Right lobe of liver (tissue), 6 donors: ENCODE measurements around the gene HCRT. TPM values are rescaled to one million over a fixed set of nuclear protein-coding genes. Genes with fewer than 3 reads are reported as not detected.

Experiments used
- ATAC-seq, 4 donors: fragments of 200-7000 bp; cut with Tn5 transposase; one replicate each; pipeline ENCODE4 v1.9.1; 2020; ENCODE audit warnings: mild to moderate bottlenecking in 4 of 4, moderate library complexity in 4 of 4
- DNase-seq, 3 donors: peaks; one replicate each; pipeline ENCODE4 v3.0.0-alpha.2; 2020
- H3K27ac ChIP-seq, 3 donors: fragments of 200-600 bp; one replicate each; pipeline ENCODE4 v1.8.0; 2022
- H3K27me3 ChIP-seq, 2 donors: fragments of 200-600 bp; one replicate each; pipeline ENCODE4 v1.8.0; 2022
- H3K36me3 ChIP-seq, 4 donors: fragments of 200-600 bp; sonication (generic) in 1 of 4; one replicate each; pipeline versions ENCODE4 v1.5.1 to v1.8.0; 2017 to 2022; ENCODE audit warnings: control low read depth in 1 of 4
- H3K4me1 ChIP-seq, 4 donors: fragments of 200-600 bp; sonication (generic) in 1 of 4; one replicate each; pipeline versions ENCODE4 v1.5.1 to v1.8.0; 2017 to 2022; ENCODE audit warnings: control low read depth in 1 of 4
- H3K4me3 ChIP-seq, 3 donors: fragments of 200-600 bp; one replicate each; pipeline ENCODE4 v1.8.0; 2022
- H3K9me3 ChIP-seq, 4 donors: fragments of 200-600 bp; sonication (generic) in 1 of 4; one replicate each; pipeline versions ENCODE4 v1.5.1 to v1.8.0; 2017 to 2022; ENCODE audit warnings: control low read depth in 1 of 4
- POLR2A ChIP-seq: fragments of 450-650 bp; IDR thresholded peaks from one replicate; pipeline ENCODE4 v1.6.1; 2017; ENCODE audit warnings: antibody characterized with exemption, mild to moderate bottlenecking
- WGBS: methylation state at CpG from one replicate; pipeline ENCODE4 v1.1.6; 2018; ENCODE audit warnings: low coverage, low lambda C conversion rate; ENCODE audit not compliant: insufficient coverage; ENCODE audit errors: missing lambda C conversion rate; 5-methylcytosine and 5-hydroxymethylcytosine counted together
- intact Hi-C, 2 donors: fragments of 100-400 bp; cut with DNase I; formaldehyde crosslinking; loops; one replicate each; pipeline versions ENCODE4 v1.11.2 to v1.14.1; 2022
- total RNA-seq, 6 experiments: library from RNA; depleted of rRNA in 2 of 6; stranded (reverse); fragments of >200 nt in 2 of 6; fragmentation: NEBNext Ultra II Directional in 3 of 6; extraction: Animal tissue kit (Norgen Biotek cat#: 25700) in 3 of 6; gene quantifications; one replicate each; pipeline versions ENCODE4 v1.1.0 to v1.2.4, GENCODE V29; 2016 to 2023
- TF ChIP-seq, protein P1 (sequence below), 4 donors: fragments of 200-600 bp in 3 of 4; fragments of 450-650 bp in 1 of 4; IDR thresholded peaks; one replicate each; pipeline versions ENCODE4 v1.5.1 to v1.8.0; 2016 to 2022; ENCODE audit warnings: antibody characterized with exemption in 4 of 4, mild to moderate bottlenecking in 2 of 4
- donor health status: DM: no; HTN: yes; CAD: no.
- donor health status: DM: no; HTN: no; CAD: no.
- donor health status: DM: no; HTN: no; CAD: no.
- donor health status: DM: no; HTN: yes; CAD: no.
- donor health status: DM: no; HTN: yes; CAD: no.

HCRT gene
- total RNA-seq, 6 experiments from 2014 or later, result not detected

DNA sequence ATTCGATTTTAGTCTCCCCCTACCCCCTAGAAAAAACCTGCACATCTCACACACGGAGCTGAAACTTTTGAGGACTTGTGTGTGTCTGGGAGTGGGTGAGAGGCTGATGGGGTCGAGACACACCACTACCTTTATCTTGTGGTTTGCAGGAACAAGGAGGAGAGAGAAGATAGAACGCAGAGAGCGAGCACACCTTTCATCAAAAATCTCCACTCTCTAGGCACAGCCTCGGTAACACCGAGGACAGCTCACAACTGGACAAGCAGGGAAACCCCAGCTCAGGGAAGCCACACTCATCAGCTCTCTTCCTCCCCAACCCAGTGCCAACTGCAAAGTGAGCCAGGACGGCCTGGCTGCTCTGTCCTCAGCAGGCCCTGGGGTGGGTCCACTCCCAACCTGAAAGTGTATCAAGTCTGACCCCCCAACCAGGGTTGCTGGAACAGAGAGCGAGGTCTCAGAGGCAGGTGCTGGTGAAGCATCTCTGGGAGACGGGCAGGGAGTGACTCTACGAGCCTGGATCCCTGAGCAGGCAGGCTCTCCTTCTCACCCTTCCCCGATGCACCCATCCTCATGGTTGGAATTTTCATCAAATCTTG lies 14.3 kb upstream of the HCRT start:
- DNase-seq (no peak), ATAC-seq (no peak)
- intact Hi-C loops, result no loop called here
- Histone ChIP-seq H3K36me3 (peaks cover 0 to 7% (median 1%) of the 10 kb centered on the region in 4 donors), H3K4me3 (no peak overlapping the region), H3K4me1 (peaks cover 0 to 19% (median 5%) of the 10 kb centered on the region in 4 donors), H3K27ac (no peak overlapping the region), H3K27me3 (no peaks in the 10 kb centered on the region), H3K9me3 (no peaks in the 10 kb centered on the region)
- whole genome bisulfite sequencing, result 63% methylated on average over 2 of the region's 12 CpGs
- TF ChIP-seq, protein P1, sequence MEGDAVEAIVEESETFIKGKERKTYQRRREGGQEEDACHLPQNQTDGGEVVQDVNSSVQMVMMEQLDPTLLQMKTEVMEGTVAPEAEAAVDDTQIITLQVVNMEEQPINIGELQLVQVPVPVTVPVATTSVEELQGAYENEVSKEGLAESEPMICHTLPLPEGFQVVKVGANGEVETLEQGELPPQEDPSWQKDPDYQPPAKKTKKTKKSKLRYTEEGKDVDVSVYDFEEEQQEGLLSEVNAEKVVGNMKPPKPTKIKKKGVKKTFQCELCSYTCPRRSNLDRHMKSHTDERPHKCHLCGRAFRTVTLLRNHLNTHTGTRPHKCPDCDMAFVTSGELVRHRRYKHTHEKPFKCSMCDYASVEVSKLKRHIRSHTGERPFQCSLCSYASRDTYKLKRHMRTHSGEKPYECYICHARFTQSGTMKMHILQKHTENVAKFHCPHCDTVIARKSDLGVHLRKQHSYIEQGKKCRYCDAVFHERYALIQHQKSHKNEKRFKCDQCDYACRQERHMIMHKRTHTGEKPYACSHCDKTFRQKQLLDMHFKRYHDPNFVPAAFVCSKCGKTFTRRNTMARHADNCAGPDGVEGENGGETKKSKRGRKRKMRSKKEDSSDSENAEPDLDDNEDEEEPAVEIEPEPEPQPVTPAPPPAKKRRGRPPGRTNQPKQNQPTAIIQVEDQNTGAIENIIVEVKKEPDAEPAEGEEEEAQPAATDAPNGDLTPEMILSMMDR (IDR thresholded peaks at IDR 0.05), result no peak
- no peak for TF ChIP-seq POLR2A

DNA sequence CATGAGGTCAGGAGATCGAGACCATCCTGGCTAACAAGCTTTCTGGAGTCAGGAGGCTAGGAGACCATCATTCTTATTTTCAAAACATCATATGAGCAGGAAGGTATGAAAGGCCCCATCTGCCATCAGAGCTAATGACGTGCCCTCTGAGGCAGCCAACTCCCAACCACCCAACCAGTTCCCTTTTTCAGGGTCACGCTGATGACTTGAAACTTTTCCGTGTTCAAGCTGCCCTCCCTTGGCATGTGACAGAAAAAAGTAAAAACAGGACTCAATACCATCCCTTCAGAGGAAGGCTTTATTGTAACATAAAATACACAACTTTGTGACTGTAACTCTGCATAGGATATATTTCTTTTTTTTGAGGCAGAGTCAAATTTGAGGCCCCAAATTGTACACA lies 13.6 kb upstream of the HCRT start:
- Histone ChIP-seq H3K4me3 (no peak overlapping the region), H3K36me3 (peaks cover 0 to 3% (median 0%) of the 10 kb centered on the region in 4 donors), H3K9me3 (no peaks in the 10 kb centered on the region), H3K27ac (no peak overlapping the region), H3K27me3 (no peaks in the 10 kb centered on the region), H3K4me1 (peaks cover 0 to 20% (median 5%) of the 10 kb centered on the region in 4 donors)
- 75% methylated on average over 4 of the region's 4 CpGs for WGBS
- no peak for DNase-seq
- intact Hi-C loops, result no loop called here
- ATAC-seq, result peak in 2 of 4 donors; percentile 5 to 7
- no peak for TF ChIP-seq POLR2A
- TF ChIP-seq, protein P1 (IDR thresholded peaks at IDR 0.05), result no peak

- Histone ChIP-seq H3K27me3 (no peaks in the 10 kb centered on the region), H3K36me3 (no peaks in the 10 kb centered on the region), H3K9me3 (no peaks in the 10 kb centered on the region), H3K4me1 (peaks cover 0 to 29% (median 6%) of the 10 kb centered on the region in 4 donors), H3K4me3 (no peak overlapping the region), H3K27ac (no peak overlapping the region)
- intact Hi-C loops, result no loop called here
- ATAC-seq, result no peak
- no peak for TF ChIP-seq POLR2A
- TF ChIP-seq, protein P1 (IDR thresholded peaks at IDR 0.05), result no peak
- DNase-seq, result no peak
- WGBS, result 87% methylated on average over 8 of the region's 8 CpGs
Measured at GRCh38 chr17:42197564-42198156, 12.4 kb upstream of the HCRT start.

DNA sequence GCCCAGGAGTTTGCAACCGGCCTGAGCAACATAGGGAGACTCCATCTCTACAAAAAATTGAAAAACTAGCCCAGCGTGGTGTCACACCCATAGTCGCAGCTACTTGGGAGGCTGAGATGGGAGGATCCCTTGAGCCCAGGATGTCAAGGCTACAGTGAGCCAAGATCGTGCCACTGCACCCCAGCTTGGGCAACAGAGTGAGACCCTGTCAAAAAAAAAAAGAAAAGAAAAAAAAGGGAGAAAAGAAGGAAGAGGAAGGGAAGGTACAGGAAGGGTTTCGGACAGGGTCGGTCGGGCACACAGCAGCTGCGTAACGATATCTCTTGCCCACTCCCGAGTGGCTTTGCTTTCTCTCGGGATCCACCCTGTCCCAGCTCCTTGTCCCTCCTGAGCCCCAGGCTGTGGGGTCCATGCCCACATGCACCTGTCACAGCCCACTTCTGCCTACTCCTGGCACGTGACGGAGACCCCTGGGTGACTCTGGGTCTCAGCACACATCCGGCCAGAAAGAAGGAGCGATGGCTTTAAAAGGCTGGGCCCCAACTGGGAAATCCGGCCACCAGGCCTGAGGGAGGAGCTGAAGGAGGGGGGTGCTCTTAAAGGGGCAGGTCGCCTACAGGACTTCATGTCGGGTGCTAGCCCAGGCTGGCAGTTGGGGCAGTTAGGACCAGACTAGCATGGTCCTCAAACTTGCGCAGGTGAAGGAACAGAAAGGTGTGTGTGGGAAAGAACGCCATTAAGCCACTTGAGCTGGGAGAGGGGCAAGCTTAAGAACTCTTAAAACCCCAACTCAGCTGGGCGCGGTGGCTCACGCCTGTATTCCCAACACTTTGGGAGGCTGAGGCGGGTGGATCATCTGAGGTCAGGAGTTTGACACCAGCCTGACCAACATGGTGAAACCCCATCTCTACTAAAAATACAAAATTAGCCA lies 9.0 kb upstream of the HCRT start, which contains the start of gene GHDC:
Gene GHDC, minus strand, starts transcription at position 526 of the 931 bp plus-strand sequence. CDS start 913 bp downstream, outside the sequence.
- ATAC-seq (peak; percentile 93 to 97 (median 96)), DNase-seq (peak; percentile 80 to 92 (median 89))
- no peaks in the 10 kb centered on the region for H3K36me3 ChIP-seq
- intact Hi-C loops, result no loop called here
- peak within 1 kb of the TSS; percentile 62 to 81 (median 77) for H3K27ac ChIP-seq
- peak within 1 kb of the TSS; percentile 58 to 82 (median 75) for H3K4me3 ChIP-seq
- H3K9me3 ChIP-seq, result no peaks in the 10 kb centered on the region
- no peaks in the 10 kb centered on the region for H3K27me3 ChIP-seq
- H3K4me1 ChIP-seq, result peaks cover 0 to 13% (median 2%) of the 10 kb centered on the region in 4 donors
- whole genome bisulfite sequencing, result 7% methylated on average over 20 of the region's 24 CpGs
- TF ChIP-seq, protein P1 (IDR thresholded peaks at IDR 0.05), result peak in 1 of 4 donors; percentile 8
- no peak for TF ChIP-seq POLR2A
